Measurements from ENCODE around the gene SCUBE3. TPM values are rescaled to one million over a fixed set of nuclear protein-coding genes. Genes with fewer than 3 reads are reported as not detected.

SCUBE3 gene
- total RNA-seq, 2 donors from 2014 or later: 2.0 to 3.4 TPM

GRCh38 chr6:35166116-35166515, 47.6 kb upstream of the SCUBE3 start:
- H3K4me1 ChIP-seq (replicated peaks): peaks cover 3% of the 10 kb centered on the region
- DNase-seq (ENCODE audit: low spot score): no peak
- TF ChIP-seq CTCF (IDR thresholded peaks at IDR 0.05) (no peak), POLR2AphosphoS5 (IDR thresholded peaks at IDR 0.05) (no peak), POLR2A (IDR thresholded peaks at IDR 0.05) (no peak)
- H3K27me3 ChIP-seq (replicated peaks; ENCODE audit: insufficient read depth): no peaks in the 10 kb centered on the region
- peak overlapping the region; percentile 71 to 81 for H3K27ac ChIP-seq
- no peaks in the 10 kb centered on the region for H3K9me3 ChIP-seq
- no peak overlapping the region for H3K4me3 ChIP-seq
- H3K36me3 ChIP-seq: no peaks in the 10 kb centered on the region
- WGBS: 93% methylated on average over 2 of the region's 2 CpGs
- intact Hi-C loops (cut with DNase I): no loop called here

- TF ChIP-seq CTCF (IDR thresholded peaks at IDR 0.05) (no peak), POLR2A (IDR thresholded peaks at IDR 0.05) (no peak), POLR2AphosphoS5 (IDR thresholded peaks at IDR 0.05) (no peak)
- peak; percentile 51 for DNase-seq (ENCODE audit: low spot score)
- Histone ChIP-seq H3K27me3 (replicated peaks; ENCODE audit: insufficient read depth) (no peaks in the 10 kb centered on the region), H3K36me3 (no peaks in the 10 kb centered on the region), H3K9me3 (no peaks in the 10 kb centered on the region), H3K27ac (peak overlapping the region; percentile 71 to 81), H3K4me1 (replicated peaks) (peaks cover 3% of the 10 kb centered on the region), H3K4me3 (no peak overlapping the region)
- intact Hi-C loops (cut with DNase I): no loop called here
- 31% methylated on average over 5 of the region's 5 CpGs for WGBS
Observed at GRCh38 chr6:35166520-35166919, 47.2 kb upstream of the SCUBE3 start.

GRCh38 chr6:35167505-35167904, 46.3 kb upstream of the SCUBE3 start:
- H3K9me3 ChIP-seq: no peaks in the 10 kb centered on the region
- no peaks in the 10 kb centered on the region for H3K27me3 ChIP-seq (replicated peaks; ENCODE audit: insufficient read depth)
- peaks cover 3% of the 10 kb centered on the region for H3K4me1 ChIP-seq (replicated peaks)
- no peak overlapping the region for H3K4me3 ChIP-seq
- intact Hi-C loops (cut with DNase I): no loop called here
- TF ChIP-seq POLR2AphosphoS5 (IDR thresholded peaks at IDR 0.05) (no peak), CTCF (IDR thresholded peaks at IDR 0.05) (no peak), POLR2A (IDR thresholded peaks at IDR 0.05) (no peak)
- H3K36me3 ChIP-seq: no peaks in the 10 kb centered on the region
- no peak overlapping the region for H3K27ac ChIP-seq
- DNase-seq (ENCODE audit: low spot score): no peak

DNA sequence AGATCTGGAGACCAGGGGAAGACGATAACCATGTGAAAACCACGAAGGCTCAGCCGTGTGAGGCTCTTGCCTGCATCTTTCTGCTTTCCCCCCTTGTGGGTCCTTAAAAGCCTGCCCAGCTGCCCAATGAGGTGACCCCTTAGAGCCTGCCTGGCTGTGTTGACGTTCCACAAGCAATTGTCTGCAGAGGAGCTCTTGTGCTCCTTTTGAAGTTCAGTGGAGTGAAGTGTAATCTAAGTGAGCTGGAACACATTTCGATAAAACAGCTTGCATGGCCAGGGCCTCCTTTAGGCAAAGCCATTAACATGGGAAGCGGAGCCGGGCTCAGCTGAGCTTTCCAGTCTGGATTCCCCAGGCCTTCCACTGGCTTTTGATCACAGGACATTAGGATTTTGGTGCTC, 45.3 kb upstream of the SCUBE3 start:
- no peaks in the 10 kb centered on the region for H3K9me3 ChIP-seq
- H3K27me3 ChIP-seq (replicated peaks; ENCODE audit: insufficient read depth): no peaks in the 10 kb centered on the region
- intact Hi-C loops (cut with DNase I): no loop called here
- TF ChIP-seq CTCF (IDR thresholded peaks at IDR 0.05) (no peak), POLR2A (IDR thresholded peaks at IDR 0.05) (no peak), POLR2AphosphoS5 (IDR thresholded peaks at IDR 0.05) (no peak)
- H3K27ac ChIP-seq: no peak overlapping the region
- no peak for DNase-seq (ENCODE audit: low spot score)
- no peaks in the 10 kb centered on the region for H3K36me3 ChIP-seq
- WGBS: 79% methylated on average over 7 of the region's 7 CpGs
- H3K4me3 ChIP-seq: no peak overlapping the region
- H3K4me1 ChIP-seq (replicated peaks): peaks cover 3% of the 10 kb centered on the region

- no peak overlapping the region for H3K4me3 ChIP-seq
- no peaks in the 10 kb centered on the region for H3K36me3 ChIP-seq
- H3K27ac ChIP-seq: no peak overlapping the region
- 89% methylated on average over 1 of the region's 1 CpG for WGBS
- H3K4me1 ChIP-seq (replicated peaks): peaks cover 3% of the 10 kb centered on the region
- H3K27me3 ChIP-seq (replicated peaks; ENCODE audit: insufficient read depth): no peaks in the 10 kb centered on the region
- TF ChIP-seq POLR2A (IDR thresholded peaks at IDR 0.05) (no peak), POLR2AphosphoS5 (IDR thresholded peaks at IDR 0.05) (no peak), CTCF (IDR thresholded peaks at IDR 0.05) (no peak)
- DNase-seq (ENCODE audit: low spot score): no peak
- no peaks in the 10 kb centered on the region for H3K9me3 ChIP-seq
- intact Hi-C loops (cut with DNase I): no loop called here
Observed at GRCh38 chr6:35170166-35170565, 43.6 kb upstream of the SCUBE3 start.

Measured in prostate gland (tissue), 2 donors.